ENCODE data around the gene FOXL2.

GRCh38 chr3:138913766-138914165, 33.2 kb downstream of the FOXL2 start:
- TF ChIP-seq CTCF (IDR thresholded peaks at IDR 0.05; ENCODE audit: low read depth, low read length), result no peak
- no peak for TF ChIP-seq EZH2phosphoT487 (IDR thresholded peaks at IDR 0.05; ENCODE audit: low read depth)

Measured in OCI-LY3 (cell line).